ENCODE results near the gene TTC22.
A peak's percentile ranks its signal among the peaks of the same experiment; 100 is the strongest.
"Not testable (repeated sequence)": the region's sequence is repeated elsewhere in the genome, so short reads cannot be mapped to it uniquely, and the experiment has no call there.

TTC22 gene

DNA sequence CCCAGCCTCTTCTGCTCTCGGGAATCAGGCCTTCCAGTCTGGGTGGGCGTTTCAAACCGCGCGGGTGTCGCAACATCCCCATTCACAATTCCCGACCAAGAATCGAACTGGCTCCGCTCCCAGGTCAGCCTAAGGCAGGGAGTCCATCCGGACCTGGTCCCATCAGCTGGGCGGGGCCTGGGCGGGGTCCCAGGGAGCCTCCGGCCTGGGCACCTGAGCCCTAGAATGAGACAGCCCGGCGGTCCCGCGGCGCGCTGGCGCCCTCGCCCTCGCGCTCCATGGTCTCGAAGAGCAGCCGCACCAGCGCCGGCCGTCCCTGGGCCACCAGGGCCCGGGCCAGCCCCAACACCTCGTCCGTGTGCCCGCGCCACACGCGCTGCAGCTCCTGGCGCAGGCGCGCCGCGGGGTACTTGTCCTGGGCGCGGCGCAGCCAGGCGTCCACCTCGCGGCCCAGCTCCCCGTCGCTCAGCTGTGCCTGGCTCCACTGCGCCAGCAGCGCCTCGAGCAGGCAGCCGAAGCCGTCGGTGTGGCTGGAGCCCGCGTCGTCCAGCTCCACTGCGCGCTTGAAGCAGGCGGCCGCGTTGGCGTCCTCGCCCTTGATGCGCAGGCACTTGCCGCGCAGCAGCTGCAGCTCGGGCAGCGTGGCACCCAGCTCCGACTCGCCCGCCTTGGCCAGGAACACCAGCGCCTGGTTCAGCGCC, 19.9 kb downstream of the TTC22 start:
- no peak for DNase-seq

DNA sequence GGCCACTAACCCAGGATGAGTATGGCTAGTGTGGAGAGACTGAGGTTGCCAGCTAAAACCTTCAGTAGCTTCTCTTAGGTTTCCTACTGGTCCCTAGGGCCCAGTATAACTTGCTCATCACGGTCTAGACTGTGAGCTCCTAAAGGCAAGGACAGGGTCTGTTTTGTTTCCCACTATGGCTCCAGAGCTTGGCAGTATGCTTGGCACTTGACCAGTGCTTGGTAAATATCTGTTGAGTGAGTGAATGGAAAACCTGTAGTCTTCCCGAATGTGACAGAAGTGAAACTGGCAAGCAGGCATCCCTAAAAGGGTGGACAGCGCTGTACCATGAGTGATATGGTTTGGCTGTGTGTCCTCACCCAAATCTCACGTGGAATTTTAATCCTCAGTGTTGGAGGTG, 23.7 kb downstream of the TTC22 start:
- DNase-seq = no peak

DNA sequence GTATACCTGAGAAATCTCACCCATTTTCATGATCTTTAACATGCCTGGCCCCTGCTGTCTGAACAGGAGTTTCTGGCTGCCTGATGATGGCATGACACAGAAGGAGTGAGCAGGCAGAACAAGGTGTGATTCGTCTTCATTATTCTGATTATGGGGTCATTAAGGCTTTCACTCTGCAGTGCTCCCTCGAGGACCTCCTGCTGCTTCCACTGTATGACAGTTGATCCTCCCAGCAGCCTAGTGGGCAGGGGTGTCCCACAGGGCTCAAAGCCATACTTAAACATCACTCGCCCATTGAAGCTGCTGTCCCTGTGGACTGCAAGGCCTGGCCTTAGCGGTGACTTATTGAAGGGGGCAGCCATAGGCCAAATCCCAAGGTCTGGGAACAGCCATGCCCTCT, 24.1 kb downstream of the TTC22 start:
- no peak for DNase-seq

DNA sequence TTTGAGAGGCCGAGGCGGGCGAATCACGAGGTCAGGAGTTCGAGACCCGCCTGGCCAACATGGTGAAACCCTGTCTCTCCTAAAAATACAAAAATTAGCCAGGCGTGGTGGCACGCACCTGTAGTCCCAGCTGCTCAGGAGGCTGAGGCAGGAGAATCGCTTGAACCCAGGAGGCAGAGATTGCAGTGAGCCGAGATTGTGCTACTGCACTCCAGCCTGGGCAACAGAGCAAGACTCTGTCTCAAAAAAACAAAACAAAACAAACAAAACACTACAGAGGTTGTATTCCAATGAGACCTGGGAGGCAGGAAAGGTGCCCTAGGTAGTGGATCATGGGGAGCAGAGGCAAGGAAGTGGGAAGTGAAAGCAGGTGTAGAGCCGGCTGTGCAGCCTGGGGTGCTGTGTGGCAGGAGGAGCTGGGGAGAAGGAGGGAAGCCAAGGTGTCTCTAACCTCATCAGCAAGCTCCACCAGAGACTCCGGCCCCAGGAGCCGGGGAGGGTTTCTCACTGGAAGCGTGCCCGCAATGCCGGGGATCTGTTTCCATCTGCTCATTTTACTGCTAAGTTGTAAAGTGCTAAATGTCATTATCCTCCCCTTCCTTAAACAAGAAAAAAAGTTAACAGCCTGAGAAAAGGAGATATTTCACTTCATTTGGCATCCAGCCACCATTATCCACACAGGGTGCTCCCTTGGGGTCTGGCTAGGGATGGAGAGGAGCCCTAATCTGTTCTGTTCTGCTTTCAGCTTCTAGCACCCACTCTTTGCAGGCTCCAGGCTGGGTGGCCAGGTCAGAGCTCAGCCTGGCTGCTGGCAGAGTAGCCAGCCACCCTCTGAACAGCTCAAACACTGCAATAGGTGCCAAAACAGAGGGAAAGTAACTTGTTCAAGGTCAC, 25.0 kb downstream of the TTC22 start:
- DNase-seq = not testable (repeated sequence)

DNA sequence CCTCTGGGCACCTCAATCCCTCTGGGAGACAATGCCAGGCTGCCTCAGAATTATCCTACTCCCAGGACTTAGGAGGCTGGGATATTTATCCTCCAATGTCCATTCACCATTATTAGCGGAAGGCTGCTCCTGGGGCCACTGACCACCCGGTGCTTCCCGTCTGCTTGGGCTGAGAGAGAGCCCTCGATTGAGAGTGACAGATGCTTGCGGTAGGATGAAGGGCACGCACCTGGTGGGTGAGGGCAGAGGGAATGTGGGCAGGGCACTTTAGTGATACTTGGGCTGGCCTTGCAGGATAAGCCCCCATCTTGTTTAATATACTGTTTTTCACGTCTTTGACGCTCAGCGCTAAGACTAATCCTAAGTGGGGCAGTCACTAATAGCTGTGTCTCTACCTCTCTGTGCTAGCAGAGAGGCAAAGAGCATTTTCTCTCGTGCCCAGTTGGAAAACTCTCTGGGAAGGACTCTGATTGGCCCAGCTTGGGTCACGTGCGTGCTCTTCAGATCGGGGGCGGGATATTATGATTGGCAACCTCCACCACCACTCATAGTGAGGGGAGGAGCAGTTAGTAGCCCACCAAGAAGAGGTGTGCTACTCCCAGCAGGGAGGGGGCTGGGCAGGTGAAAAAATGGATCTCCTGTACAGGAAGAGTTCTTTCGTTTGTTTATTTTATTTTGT, 26.2 kb downstream of the TTC22 start:
- DNase-seq = no peak

DNA sequence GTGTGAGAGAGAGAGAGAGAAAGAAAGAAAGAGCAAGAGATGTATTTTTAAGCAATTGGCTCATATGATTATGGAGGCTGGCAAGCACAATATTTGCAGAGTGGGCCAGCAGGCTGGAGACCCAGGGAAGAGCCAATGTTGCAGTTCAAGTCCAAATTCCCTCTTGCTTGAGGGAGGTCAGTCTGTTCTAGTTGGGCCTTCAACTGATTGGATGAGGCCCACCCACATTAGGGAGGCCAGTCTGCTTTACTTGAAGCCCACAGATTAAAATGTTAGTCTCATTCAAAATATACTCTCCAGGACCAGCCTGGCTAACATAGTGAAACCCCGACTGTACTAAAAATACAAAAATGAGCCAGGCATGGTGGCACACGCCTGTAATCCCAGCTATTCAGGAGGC, 28.2 kb downstream of the TTC22 start:
- DNase-seq = no peak

DNA sequence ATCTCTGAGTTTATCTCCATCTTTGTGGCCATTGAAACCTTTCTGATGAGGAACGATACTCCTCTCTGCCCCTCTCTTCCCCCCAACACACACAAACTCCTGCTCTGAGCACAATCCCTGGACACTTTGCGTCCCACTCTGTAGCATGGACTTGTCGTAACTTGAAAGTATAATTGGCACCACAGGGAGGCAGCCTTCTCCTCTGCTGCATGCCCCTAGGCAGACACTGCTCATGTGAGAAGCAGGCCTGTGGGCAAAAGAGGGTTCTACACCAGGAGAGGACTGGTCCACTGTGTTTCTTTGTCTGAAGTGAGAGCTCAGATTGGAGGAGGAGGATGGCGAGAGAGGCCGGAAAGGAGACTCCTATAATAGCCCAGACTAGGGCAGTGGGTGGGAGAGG, 33.0 kb downstream of the TTC22 start:
- no peak for DNase-seq

DNA sequence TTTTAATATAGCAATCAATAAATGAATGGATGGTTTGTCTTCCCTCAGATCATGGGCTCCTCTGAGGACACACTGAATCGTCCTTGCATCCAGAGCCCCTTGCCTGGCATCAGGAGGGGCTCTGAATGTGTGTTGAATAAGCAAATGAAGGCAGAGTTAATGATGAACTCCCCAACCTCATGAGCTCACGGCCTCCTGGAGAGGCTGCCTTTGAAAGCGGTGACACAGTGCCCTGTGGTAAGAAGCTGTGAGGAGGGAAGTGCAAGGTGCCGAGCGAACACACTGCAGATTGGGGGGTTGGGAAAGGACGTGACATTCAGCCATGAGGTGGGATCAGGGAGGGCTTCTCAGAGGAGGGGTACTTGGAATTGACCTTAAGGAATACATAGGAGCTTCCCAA, 33.6 kb downstream of the TTC22 start:
- no peak for DNase-seq

DNA sequence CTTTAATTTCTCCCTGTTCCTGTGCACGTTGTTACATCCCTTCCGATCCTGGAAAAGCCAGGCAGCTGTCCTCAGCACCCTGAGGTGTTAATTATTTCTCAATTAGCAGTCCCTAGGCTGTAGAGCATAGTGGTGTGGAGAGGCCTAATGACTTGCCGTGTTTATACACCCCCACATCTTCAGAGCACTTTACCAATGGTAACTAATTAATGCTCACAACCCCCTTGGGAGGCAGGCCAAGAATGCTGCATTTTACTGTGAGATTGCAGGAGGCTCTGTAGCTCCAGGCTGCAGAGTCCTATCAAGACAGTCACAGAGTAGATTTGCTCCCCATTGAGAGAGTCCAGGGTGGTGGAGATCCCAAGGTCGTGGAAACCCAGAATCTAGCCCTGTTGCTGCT, 34.4 kb downstream of the TTC22 start:
- DNase-seq = no peak

DNA sequence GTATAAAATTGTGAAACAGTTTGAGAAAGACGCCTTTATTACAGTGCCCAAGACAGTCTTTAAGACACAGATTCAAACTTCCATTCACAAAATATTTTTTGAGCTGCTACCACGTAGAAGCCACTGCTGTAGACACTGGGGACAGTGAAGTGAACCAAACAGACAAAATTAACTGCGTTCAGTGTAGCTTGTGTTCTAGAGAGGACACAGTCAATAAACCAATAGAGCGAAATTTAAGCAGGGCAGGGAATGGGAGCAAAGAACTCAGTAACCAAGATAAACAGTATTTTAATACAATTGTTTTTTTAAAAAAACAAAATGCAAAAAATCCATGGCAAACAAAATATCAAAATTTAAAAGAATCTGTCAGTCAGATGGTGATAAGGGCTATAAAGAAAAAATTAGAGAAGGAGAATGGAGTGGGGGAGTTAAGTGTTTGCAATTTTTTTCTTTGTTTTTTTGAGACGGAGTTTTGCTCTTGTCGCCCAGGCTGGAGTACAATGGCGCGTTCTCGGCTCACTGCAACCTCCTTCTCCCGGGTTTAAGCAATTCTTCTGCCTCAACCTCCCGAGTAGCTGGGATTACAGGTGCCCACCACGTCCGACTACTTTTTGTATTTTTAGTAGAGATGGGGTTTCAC, 36.1 kb downstream of the TTC22 start:
- DNase-seq = no peak

DNA sequence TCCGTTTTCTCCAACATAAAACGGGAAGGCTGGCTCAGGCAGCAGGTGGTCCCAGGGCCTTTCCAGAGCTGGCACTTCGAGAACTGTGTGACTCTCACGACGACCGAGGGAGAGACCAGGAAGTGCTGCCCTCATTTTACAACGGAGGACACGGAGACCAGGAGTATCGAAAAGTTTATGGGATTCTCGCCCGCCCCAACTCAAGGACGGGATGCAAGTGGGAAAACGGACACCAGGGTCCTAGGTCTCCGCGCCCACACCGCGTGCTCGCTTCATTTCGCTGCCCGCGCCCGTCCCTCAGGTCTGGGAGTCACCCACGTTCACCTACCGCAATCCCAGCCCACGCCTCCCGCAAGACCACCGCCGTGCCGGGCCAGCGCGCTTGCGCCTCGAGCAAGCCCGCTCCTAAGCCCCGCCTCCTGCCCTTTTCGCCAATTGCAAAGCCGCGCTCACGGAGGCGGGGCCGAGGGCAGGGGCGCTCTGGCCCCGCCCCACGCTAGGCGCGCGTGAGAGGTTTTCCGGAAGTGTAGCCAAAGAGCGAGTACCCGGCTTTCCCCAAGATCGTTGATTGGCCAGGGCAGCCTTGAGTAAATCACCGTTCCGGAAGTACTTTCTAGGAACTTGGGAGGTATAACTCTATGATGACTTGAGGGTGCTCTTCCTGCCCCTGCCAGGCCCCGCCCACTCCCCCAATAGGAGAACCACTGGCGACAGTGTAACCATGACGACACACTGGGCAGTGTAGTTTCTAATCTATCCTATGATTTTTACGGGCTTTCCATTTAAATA, 36.8 kb downstream of the TTC22 start, which contains the start of gene PARS2:
Gene PARS2, minus strand, starts transcription at position 391 of the 789 bp plus-strand sequence. CDS start 5,362 bp downstream, outside the sequence.
- DNase-seq = peak; percentile 96

DNA sequence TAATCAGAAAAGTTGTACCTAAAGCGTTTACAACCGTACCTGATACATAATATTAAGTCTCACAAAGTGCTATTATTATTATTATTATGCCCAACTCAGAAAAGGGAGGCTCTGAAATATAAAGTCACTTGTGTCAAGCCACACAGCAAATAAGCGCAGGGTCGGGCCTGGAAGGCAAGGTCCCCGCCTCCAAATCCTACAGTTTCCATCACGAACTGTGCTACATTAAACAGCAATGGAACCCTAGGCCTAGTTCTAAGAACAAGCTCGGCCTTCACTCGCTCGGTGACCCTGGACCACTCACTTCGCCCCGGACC, 37.3 kb downstream of the TTC22 start:
- no peak for DNase-seq

DNA sequence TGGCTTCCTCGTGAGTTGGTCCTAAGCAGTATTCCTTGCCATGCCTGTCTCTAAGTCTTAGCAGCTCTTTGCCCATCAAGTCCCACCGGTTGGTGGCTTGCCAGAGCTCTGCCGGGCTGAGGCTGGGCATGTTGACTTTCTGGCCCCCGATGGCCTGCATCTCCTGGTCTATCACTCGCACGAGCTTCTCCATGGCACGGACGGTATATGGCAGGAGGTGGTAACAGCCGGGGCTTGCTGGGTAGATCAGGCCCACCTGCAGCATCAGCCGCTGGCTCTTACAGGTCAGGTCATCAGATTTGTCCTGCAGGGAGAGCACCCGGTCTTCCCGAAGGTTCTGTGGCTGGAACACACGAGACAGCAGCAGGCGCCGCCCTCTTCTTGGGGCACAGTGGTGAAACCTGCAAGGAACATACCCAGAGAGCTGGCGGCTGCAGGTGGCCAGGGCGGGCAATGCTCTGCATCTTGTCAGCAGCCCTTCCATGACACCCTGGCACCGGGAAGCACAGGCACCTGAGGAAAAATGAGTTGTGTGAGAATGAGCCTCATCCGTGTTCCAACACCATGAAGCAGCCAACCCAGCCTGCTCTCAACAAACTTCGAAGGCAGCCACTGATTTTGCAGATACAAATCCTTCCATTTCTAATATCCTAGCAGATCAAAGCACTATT, 42.3 kb downstream of the TTC22 start:
- DNase-seq = no peak

DNA sequence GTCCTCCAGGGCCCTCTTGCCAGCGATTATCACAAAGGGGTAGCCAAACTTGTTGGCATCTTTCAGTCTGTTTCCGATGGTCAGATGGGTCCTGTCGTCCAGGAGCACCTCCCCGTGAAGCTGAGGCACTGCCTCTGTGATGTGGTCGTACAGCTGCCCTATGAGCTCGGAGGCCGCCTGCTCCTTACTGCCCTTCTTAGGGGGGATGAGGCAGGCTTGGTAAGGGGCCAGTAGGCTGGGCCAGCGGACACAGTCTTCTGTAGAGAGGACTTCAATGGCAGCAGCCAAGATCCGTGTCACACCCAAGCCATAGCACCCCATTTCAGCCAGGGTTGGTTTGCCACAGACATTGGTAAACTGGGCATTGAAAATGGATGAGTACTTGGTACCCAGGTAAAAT, 43.3 kb downstream of the TTC22 start:
- DNase-seq = no peak

DNA sequence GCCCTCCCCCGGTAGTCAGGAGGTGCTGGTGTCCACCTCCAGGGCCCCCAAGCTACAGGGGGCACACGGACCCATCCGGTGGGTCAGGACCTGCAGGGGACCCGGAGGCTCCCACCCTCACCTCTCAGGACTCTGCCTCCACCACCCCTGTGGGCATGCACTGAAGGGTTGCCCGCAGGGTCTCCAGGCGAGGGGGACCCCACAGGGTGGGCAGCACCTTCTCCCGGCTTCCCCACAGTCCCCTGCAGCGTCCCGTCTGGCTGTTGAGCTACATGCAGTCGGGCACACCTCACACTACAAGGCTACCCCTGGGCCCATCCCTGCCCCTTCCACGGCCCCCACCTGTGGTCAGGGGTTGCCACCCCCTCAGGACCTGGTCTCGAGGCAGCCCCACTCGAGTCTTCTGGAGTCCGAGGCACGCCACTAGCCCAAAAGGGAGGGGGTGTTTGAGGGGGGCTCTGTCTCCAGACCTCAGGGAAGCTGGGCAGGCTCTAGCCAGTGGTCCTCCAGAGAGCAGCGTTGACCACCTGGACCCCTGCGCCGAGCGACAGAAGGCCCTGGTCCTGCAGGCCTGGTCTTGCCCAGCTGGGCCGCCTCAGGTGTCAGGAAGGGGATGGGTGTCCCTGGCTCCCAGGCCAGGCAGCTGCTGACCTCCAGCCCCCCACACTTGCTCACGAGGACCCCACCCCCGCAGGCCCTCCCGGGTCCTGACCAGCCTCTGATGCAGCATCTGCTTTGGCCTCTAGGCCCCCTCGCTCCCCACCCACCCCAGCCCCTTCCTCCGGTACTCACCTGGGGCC, 46.4 kb downstream of the TTC22 start:
- no peak for DNase-seq

DNA sequence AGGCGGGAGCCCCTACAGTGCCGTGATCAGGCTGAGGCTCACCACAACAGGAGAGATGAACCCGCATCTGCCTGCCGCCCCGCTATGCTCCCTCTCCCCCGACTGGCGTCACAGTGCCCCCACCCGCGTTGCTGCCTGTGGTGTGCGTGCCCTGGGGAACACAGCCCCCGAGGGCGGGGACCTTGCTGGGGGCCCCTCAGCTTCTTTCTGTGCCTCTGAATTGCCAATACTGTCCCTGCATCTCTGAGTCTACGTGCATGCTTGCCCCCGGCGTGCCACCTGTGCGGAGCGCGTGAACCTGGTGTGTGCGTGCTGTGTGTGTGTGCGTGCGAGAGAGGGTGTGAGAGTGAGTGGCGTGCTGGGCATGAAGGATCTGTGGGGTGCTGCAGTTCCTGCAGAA, 47.1 kb downstream of the TTC22 start:
- DNase-seq = no peak

DNA sequence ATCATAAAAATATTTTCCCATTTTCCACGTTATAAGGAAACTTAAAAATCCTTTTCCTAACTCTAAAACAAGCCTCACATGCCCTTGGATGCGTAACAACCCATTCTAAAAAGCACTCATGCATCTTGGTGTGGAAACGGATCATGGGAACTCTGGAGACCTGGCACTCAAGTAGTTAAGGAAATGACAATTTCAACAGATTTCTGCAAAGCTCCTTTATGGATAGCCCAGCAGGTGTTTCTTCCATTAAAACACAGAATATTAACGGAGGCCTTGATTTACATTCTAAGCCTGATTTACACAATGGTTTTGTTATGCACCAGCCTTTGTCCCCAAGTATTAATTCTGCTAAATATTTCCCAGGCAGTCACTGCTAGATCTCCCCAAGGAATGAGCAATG, 49.7 kb downstream of the TTC22 start:
- no peak for DNase-seq

DNA sequence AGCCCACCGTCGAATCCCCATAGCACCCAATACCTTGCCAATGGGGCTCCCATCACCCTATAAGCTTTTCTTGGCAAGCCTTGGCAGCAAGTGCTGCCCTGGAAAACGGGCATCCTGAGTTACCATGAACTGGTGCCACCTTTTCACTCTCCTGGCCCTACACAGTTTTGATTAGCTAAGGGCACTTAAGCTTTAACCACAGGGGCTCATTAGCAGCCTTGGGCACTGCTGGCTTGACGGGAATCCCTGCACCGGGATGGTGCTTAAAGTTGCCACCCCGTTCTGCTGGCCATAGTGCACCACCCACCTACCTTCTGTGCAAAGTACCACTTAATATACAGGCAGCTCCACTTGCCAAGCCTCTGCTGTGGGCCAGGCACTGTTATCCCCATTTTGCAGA, 50.5 kb downstream of the TTC22 start:
- DNase-seq = no peak

DNA sequence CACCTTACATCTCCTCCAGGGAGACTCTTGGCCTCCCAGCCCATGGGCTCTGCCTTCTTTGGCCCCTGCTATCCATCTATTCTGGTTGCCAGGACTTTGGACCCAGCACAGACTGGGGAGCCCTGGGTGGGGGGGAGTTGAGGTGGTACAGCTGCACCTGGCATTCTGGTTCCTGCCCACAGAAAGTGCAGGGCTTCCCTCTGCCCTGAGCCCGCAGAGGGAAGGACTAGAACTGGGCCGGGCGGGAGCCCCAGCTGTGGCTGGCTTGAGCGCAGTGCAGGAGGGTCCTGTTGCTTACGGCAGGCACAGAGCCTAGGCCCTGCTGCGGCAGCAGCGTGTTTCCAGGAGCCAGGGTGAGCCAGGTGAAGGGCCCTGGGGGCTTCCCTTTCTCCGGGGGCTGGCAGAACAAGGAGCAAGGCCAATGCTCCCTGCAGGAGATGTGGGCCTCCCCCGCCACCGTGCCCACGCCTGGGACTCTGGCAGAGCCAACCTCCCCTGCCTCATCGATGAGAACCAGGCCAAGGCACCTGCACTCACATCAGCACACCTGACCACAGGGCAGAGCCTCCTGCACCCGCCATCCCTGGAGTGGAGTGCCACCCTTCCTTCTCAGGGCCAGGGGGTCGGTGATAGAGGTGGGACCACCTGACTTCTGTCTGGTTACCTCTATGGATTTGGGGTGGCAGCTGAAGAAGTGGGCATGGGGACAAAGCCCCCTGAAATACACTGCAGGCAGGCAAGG, 52.9 kb downstream of the TTC22 start:
- no peak for DNase-seq

DNA sequence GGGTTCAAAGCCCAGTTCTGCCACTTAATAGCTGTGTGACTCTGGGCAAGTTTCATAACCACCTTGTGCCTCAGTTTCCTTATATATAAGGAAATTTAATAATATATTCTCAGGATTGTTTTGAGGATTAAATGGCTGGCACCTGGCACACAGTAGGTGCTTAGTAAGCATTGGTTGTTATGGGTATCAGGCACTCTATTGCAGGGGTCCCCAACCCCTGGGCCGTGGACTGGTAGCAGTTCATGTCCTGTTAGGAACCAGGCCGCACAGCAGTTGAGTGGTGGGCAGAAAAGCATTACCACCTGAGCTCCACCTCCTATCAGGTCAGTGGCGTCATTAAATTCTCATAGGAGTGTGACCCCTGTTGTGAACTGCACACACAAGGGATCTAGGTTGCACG, 55.3 kb downstream of the TTC22 start:
- DNase-seq = no peak

Measured in activated CD8-positive, alpha-beta memory T cell treated with anti-CD3 and anti-CD28 coated beads, Interleukin-2, amount 50 U/mL, for 4 hours (primary cell).